Stomach (tissue), 9 donors: ENCODE results near the gene AKAP6. TPM values are rescaled to one million over a fixed set of nuclear protein-coding genes. Genes with fewer than 3 reads are reported as not detected.

Experiments used
- DNase-seq, 2 donors: peaks; one replicate each; pipeline versions ENCODE4 v3.0.0 to v3.0.0-alpha.2; 2013 to 2019
- H3K27ac ChIP-seq, 5 donors: fragments of 200-600 bp in 4 of 5; sonication (generic) in 4 of 5; one replicate each; pipeline ENCODE4 v1.5.1; 2013 to 2019; ENCODE audit warnings: mild to moderate bottlenecking in 1 of 5, moderate library complexity in 1 of 5
- H3K27me3 ChIP-seq, 3 donors: fragments of 200-600 bp; sonication (generic); one replicate each; pipeline ENCODE4 v1.5.1; 2017 to 2019; ENCODE audit warnings: mixed run types in 1 of 3
- H3K36me3 ChIP-seq, 4 donors: fragments of 200-600 bp; sonication (generic); 1 replicate in 3 of 4; 2 replicates in 1 of 4; pipeline ENCODE4 v1.5.1; 2016 to 2019
- H3K4me1 ChIP-seq, 4 donors: fragments of 200-600 bp; sonication (generic); one replicate each; pipeline ENCODE4 v1.5.1; 2016 to 2019
- H3K4me3 ChIP-seq, 4 donors: fragments of 200-600 bp; sonication (generic) in 3 of 4; one replicate each; pipeline ENCODE4 v1.5.1; 2016 to 2019; ENCODE audit warnings: mild to moderate bottlenecking in 1 of 4
- H3K9me3 ChIP-seq, 4 donors: fragments of 200-600 bp; sonication (generic); one replicate each; pipeline ENCODE4 v1.5.1; 2016 to 2019
- EP300 ChIP-seq: sonication (generic); formaldehyde crosslinking; IDR thresholded peaks from one replicate; pipeline ENCODE4 v1.6.1; 2017; ENCODE audit warnings: antibody characterized with exemption
- POLR2A ChIP-seq, 4 donors: fragments of 450-650 bp; IDR thresholded peaks; one replicate each; pipeline ENCODE4 v1.6.1; 2016; ENCODE audit warnings: antibody characterized with exemption in 4 of 4, control low read depth in 2 of 4, mild to moderate bottlenecking in 1 of 4, moderate library complexity in 1 of 4
- POLR2AphosphoS5 ChIP-seq, 3 donors: sonication (generic); formaldehyde crosslinking; IDR thresholded peaks; one replicate each; pipeline ENCODE4 v1.6.1; 2016; ENCODE audit warnings: antibody characterized with exemption in 3 of 3
- WGBS, 5 donors: extraction: QIAGEN DNeasy Blood & Tissue Kit in 3 of 5; methylation state at CpG; one replicate each; pipeline versions ENCODE4 v1.1.5 to v1.1.7; 2013 to 2018; 5-methylcytosine and 5-hydroxymethylcytosine counted together
- intact Hi-C: fragments of 100-400 bp; cut with DNase I; formaldehyde crosslinking; loops from one replicate; pipeline ENCODE4 v1.15.1; 2023; ENCODE audit warnings: low total_unique reads
- polyA plus RNA-seq, 3 donors: library from polyadenylated mRNA; stranded (reverse); fragments of 200-250 nt; gene quantifications; one replicate each; pipeline ENCODE4 v1.2.3, GENCODE V29; 2013
- total RNA-seq, 5 donors: library from RNA; depleted of rRNA; stranded (reverse); fragments of >200 nt; gene quantifications; one replicate each; pipeline versions ENCODE4 v1.1.0 to v1.2.3, GENCODE V29; 2014 to 2016
- TF ChIP-seq, protein P1 (sequence below), 7 experiments: fragments of 450-650 bp in 4 of 7; fragments of 200-600 bp in 3 of 7; sonication (generic) in 3 of 7; IDR thresholded peaks; one replicate each; pipeline ENCODE4 v1.5.1; 2016 to 2019; ENCODE audit warnings: antibody characterized with exemption in 7 of 7, control low read depth in 2 of 7, mild to moderate bottlenecking in 1 of 7
- donor health status: healthy with polysubstance abuse.
- donor health status: Bipolar disorder and iron deficiency.
- donor health status: healthy.

Gene AKAP6
- total and polyA plus RNA-seq, 8 donors: 0.15 to 132 (median 3.3) TPM

DNA sequence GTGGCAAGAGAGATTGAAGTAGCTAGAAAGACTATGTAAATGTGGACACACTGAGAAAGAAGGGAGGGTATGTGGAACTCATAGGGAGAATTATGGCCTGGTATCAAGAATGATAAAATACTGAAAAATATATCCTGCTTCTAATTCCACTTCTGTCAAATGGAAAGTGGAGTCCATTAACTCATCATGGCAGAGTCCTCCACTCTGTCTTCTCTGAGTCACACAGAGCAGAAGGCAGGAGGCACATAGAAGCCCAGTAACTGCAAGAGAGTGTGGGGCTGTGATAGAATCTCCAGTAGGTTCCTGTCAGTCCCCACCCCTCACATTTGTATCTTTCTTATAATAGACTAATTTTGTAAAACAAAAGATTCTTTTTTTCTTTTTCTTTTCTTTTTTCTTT is 223.7 kb downstream of the AKAP6 start:
- TF ChIP-seq, protein P1, sequence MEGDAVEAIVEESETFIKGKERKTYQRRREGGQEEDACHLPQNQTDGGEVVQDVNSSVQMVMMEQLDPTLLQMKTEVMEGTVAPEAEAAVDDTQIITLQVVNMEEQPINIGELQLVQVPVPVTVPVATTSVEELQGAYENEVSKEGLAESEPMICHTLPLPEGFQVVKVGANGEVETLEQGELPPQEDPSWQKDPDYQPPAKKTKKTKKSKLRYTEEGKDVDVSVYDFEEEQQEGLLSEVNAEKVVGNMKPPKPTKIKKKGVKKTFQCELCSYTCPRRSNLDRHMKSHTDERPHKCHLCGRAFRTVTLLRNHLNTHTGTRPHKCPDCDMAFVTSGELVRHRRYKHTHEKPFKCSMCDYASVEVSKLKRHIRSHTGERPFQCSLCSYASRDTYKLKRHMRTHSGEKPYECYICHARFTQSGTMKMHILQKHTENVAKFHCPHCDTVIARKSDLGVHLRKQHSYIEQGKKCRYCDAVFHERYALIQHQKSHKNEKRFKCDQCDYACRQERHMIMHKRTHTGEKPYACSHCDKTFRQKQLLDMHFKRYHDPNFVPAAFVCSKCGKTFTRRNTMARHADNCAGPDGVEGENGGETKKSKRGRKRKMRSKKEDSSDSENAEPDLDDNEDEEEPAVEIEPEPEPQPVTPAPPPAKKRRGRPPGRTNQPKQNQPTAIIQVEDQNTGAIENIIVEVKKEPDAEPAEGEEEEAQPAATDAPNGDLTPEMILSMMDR (IDR thresholded peaks at IDR 0.05): no peak
- TF ChIP-seq POLR2A (IDR thresholded peaks at IDR 0.05): no peak
- no peak for TF ChIP-seq POLR2AphosphoS5 (IDR thresholded peaks at IDR 0.05)
- TF ChIP-seq EP300: no peak
- no peaks in the 10 kb centered on the region for H3K36me3 ChIP-seq
- intact Hi-C loops: no loop called here
- H3K4me3 ChIP-seq: no peak overlapping the region
- DNase-seq: no peak
- H3K27ac ChIP-seq: no peak overlapping the region
- no peaks in the 10 kb centered on the region for H3K27me3 ChIP-seq
- H3K4me1 ChIP-seq: no peaks in the 10 kb centered on the region
- H3K9me3 ChIP-seq: no peaks in the 10 kb centered on the region

DNA sequence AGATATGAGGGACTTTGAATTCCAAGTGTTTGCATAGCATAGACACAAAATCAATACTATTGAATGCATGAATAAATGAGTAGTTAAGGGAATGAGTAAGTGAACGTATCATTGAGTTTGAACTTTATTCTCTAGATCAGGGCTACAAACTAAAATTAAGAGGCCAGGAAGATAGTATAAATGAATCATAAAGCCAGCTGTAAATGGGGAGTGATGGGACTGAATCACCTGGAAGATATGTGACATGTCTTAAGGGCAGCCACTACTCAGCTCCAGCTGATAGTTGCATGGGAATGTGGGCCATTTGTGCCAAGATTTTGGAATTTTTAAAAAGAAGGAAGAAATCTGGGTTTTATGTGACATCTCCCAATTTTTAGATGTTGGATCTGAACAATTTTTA is 229.9 kb downstream of the AKAP6 start:
- TF ChIP-seq EP300 (no peak), POLR2A (IDR thresholded peaks at IDR 0.05) (no peak), POLR2AphosphoS5 (IDR thresholded peaks at IDR 0.05) (no peak)
- TF ChIP-seq, protein P1 (IDR thresholded peaks at IDR 0.05): no peak
- no peaks in the 10 kb centered on the region for H3K36me3 ChIP-seq
- H3K27me3 ChIP-seq: no peaks in the 10 kb centered on the region
- H3K27ac ChIP-seq: no peak overlapping the region
- DNase-seq: no peak
- H3K4me3 ChIP-seq: no peak overlapping the region
- peaks cover 0 to 10% (median 3%) of the 10 kb centered on the region in 4 donors for H3K4me1 ChIP-seq
- H3K9me3 ChIP-seq: no peaks in the 10 kb centered on the region
- WGBS, 5 donors: 67 to 89% (median 78%) methylated on average over 1 of the region's 1 CpG
- intact Hi-C loops: no loop called here

DNA sequence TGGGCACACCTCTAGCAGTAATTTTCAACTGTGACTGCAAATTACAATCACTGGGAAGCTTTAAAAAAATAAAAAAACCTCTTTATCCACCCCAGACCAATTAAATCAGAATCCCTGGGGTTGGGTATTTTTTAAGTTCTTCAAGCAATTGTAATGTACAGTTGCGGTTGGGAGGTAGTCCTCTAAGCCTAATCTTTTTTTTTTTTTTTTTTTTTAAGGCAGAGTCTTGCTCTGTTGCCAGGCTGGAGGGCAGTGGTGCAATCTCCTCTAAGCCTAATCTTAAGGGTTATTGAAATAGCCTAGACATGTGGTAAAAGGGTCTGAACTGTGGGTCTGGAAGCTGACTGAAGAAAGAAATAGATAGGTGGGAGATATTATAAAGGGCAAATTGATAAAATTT is 230.5 kb downstream of the AKAP6 start:
- no peaks in the 10 kb centered on the region for H3K36me3 ChIP-seq
- H3K4me3 ChIP-seq: no peak overlapping the region
- H3K27me3 ChIP-seq: no peaks in the 10 kb centered on the region
- peaks cover 0 to 16% (median 5%) of the 10 kb centered on the region in 4 donors for H3K4me1 ChIP-seq
- no peak overlapping the region for H3K27ac ChIP-seq
- TF ChIP-seq POLR2AphosphoS5 (IDR thresholded peaks at IDR 0.05): no peak
- TF ChIP-seq EP300: no peak
- TF ChIP-seq, protein P1 (IDR thresholded peaks at IDR 0.05): no peak
- TF ChIP-seq POLR2A (IDR thresholded peaks at IDR 0.05): no peak
- intact Hi-C loops: no loop called here
- no peak for DNase-seq
- WGBS, 5 donors: 52 to 64% (median 57%) methylated on average over 1 of the region's 1 CpG
- H3K9me3 ChIP-seq: no peaks in the 10 kb centered on the region

DNA sequence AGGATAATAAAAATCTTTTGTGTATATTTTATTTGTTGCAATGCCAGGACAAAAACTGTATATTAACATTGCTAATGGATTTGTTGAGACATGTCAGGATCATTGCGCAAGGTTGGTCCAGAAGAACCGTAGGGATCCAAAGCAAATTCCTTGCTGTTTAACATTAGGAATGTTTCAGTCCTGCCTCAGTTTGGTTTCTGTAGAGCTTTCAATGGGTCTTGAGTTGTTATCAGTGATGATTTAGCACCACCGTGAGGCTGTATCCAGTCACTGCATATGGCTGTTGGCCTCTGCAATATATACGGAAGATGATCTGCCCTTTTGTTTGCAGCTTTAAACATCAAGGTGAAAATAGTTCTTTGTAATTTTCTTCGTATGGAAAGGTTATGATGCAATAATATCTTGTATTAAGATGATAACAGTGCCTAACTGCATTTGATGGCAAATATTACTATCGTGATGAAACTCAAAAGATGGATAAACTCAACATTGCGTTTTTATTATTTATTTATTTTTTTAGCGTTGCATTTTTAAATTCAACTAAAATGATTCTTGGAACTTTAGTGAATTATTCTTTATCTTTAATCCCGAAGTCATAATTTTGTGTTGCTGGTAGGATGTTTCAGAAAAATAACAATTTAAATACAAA is 231.2 kb downstream of the AKAP6 start:
- Histone ChIP-seq H3K4me3 (no peak overlapping the region), H3K4me1 (peaks cover 0 to 23% (median 12%) of the 10 kb centered on the region in 4 donors), H3K36me3 (no peaks in the 10 kb centered on the region), H3K9me3 (no peaks in the 10 kb centered on the region), H3K27me3 (no peaks in the 10 kb centered on the region), H3K27ac (no peak overlapping the region)
- TF ChIP-seq POLR2AphosphoS5 (IDR thresholded peaks at IDR 0.05): no peak
- TF ChIP-seq, protein P1 (IDR thresholded peaks at IDR 0.05): peak in 5 of 7 experiments; percentile 67 to 85 (median 80)
- intact Hi-C loops: no loop called here
- DNase-seq: peak; percentile 31 to 88
- 21 to 26% (median 26%) methylated on average over 9 of the region's 9 CpGs for WGBS, 5 donors
